SU-DHL-6 (cell line): ENCODE results near the gene DDIT3.

Experiments
- CTCF ChIP-seq: fragments of 200-600 bp; sonication (generic); IDR thresholded peaks from one replicate; pipeline ENCODE4 v1.5.1; 2017; ENCODE audit warnings: antibody characterized with exemption, mild to moderate bottlenecking, low read length, moderate library complexity; ENCODE audit not compliant: insufficient read depth, poor library complexity, severe bottlenecking
- EZH2phosphoT487 ChIP-seq: fragments of 200-600 bp; sonication (generic), shearing (Covaris generic); conservative IDR thresholded peaks from 2 replicates; pipeline ENCODE4 v1.6.1; 2018; ENCODE audit warnings: mild to moderate bottlenecking, antibody characterized with exemption, low read length, moderate library complexity, mixed read lengths

- TF ChIP-seq CTCF: no peak
- no peak for TF ChIP-seq EZH2phosphoT487
These were observed 2.8 kb upstream of the DDIT3 start for GRCh38 chr12:57522887-57523705.
